ENCODE data around the gene ZMIZ1. TPM values are rescaled to one million over a fixed set of nuclear protein-coding genes. Genes with fewer than 3 reads are reported as not detected.

ZMIZ1 gene
- total RNA-seq (10 to 100 TPM; 43.0 to 43.1 TPM), polyA plus RNA-seq (ENCODE audit: insufficient read length in 2 of 2) (100 to 1,000 TPM; 171 to 178 TPM)
- long read RNA-seq, donor 1, full-length matches to known transcripts = 4 of 130 reads
- long read RNA-seq, donor 1, partial matches to known transcripts = 120 of 130 reads
- long read RNA-seq, donor 1, other reads (novel, unspliced or antisense) = 6 of 130 reads
- long read RNA-seq, donor 2, partial matches to known transcripts = 6 of 9 reads
- long read RNA-seq, donor 2, other reads (novel, unspliced or antisense) = 0 of 9 reads
- long read RNA-seq, donor 3, partial matches to known transcripts = 64 of 66 reads
- long read RNA-seq, donor 3, other reads (novel, unspliced or antisense) = 0 of 66 reads
- long read RNA-seq, donor 4 = 0 reads

- peak within 1 kb of the TSS; percentile 88 for H3K4me3 ChIP-seq (ENCODE audit: low read depth, low read length)
- DNase-seq (ENCODE audit: low read depth in 4 of 6, low spot score in 6 of 6) = peak in 5 of 6 donors; percentile 74 to 96 (median 81)
- WGBS (ENCODE audit: insufficient coverage) = under 1% methylated on average over 92 of the region's 92 CpGs
- peak within 1 kb of the TSS; percentile 92 for H3K27ac ChIP-seq (ENCODE audit: low read depth, low read length)
- no peaks in the 10 kb centered on the region for H3K9me3 ChIP-seq (ENCODE audit: control insufficient read depth, insufficient read depth, low read length)
- no peaks in the 10 kb centered on the region for H3K36me3 ChIP-seq (ENCODE audit: control insufficient read depth, insufficient read depth, low read length)
- H3K4me1 ChIP-seq (ENCODE audit: control insufficient read depth, insufficient read depth, low read length) = peaks cover 58% of the 10 kb centered on the region
- H3K27me3 ChIP-seq (ENCODE audit: control insufficient read depth, insufficient read depth, low read length) = no peaks in the 10 kb centered on the region
Measured at GRCh38 chr10:79068562-79069324, at the start of gene ZMIZ1. Gene ZMIZ1 (plus strand): TSS chr10:79068966. CDS start chr10:79201633, 132,667 bp downstream.

- Histone ChIP-seq H3K9me3 (ENCODE audit: control insufficient read depth, insufficient read depth, low read length) (no peaks in the 10 kb centered on the region), H3K4me1 (ENCODE audit: control insufficient read depth, insufficient read depth, low read length) (peaks cover 39% of the 10 kb centered on the region), H3K36me3 (ENCODE audit: control insufficient read depth, insufficient read depth, low read length) (no peaks in the 10 kb centered on the region), H3K27ac (ENCODE audit: low read depth, low read length) (peak overlapping the region; percentile 61), H3K27me3 (ENCODE audit: control insufficient read depth, insufficient read depth, low read length) (no peaks in the 10 kb centered on the region), H3K4me3 (ENCODE audit: low read depth, low read length) (no peak overlapping the region)
- 83% methylated on average over 2 of the region's 5 CpGs for WGBS (ENCODE audit: insufficient coverage)
- no peak for DNase-seq (ENCODE audit: low read depth in 4 of 6, low spot score in 6 of 6)
Measured at GRCh38 chr10:79019441-79020014, 49.2 kb upstream of the ZMIZ1 start.

- Histone ChIP-seq H3K4me1 (ENCODE audit: control insufficient read depth, insufficient read depth, low read length) (peaks cover 39% of the 10 kb centered on the region), H3K27ac (ENCODE audit: low read depth, low read length) (peak overlapping the region; percentile 61), H3K27me3 (ENCODE audit: control insufficient read depth, insufficient read depth, low read length) (no peaks in the 10 kb centered on the region), H3K9me3 (ENCODE audit: control insufficient read depth, insufficient read depth, low read length) (no peaks in the 10 kb centered on the region), H3K4me3 (ENCODE audit: low read depth, low read length) (no peak overlapping the region), H3K36me3 (ENCODE audit: control insufficient read depth, insufficient read depth, low read length) (no peaks in the 10 kb centered on the region)
- peak in 1 of 6 donors; percentile 54 for DNase-seq (ENCODE audit: low read depth in 4 of 6, low spot score in 6 of 6)
- WGBS (ENCODE audit: insufficient coverage) = 82% methylated on average over 2 of the region's 5 CpGs
Measured at GRCh38 chr10:79020015-79020491, 48.7 kb upstream of the ZMIZ1 start.

GRCh38 chr10:79020605-79021004 is 48.2 kb upstream of the ZMIZ1 start:
- Histone ChIP-seq H3K4me1 (ENCODE audit: control insufficient read depth, insufficient read depth, low read length) (peaks cover 44% of the 10 kb centered on the region), H3K4me3 (ENCODE audit: low read depth, low read length) (no peak overlapping the region), H3K9me3 (ENCODE audit: control insufficient read depth, insufficient read depth, low read length) (no peaks in the 10 kb centered on the region), H3K27me3 (ENCODE audit: control insufficient read depth, insufficient read depth, low read length) (no peaks in the 10 kb centered on the region), H3K27ac (ENCODE audit: low read depth, low read length) (peak overlapping the region; percentile 61), H3K36me3 (ENCODE audit: control insufficient read depth, insufficient read depth, low read length) (no peaks in the 10 kb centered on the region)
- 91% methylated on average over 6 of the region's 6 CpGs for WGBS (ENCODE audit: insufficient coverage)
- no peak for DNase-seq (ENCODE audit: low read depth in 4 of 6, low spot score in 6 of 6)

GRCh38 chr10:79021331-79021907 is 47.3 kb upstream of the ZMIZ1 start:
- no peak for DNase-seq (ENCODE audit: low read depth in 4 of 6, low spot score in 6 of 6)
- no peak overlapping the region for H3K4me3 ChIP-seq (ENCODE audit: low read depth, low read length)
- no peak overlapping the region for H3K27ac ChIP-seq (ENCODE audit: low read depth, low read length)
- H3K27me3 ChIP-seq (ENCODE audit: control insufficient read depth, insufficient read depth, low read length) = no peaks in the 10 kb centered on the region
- peaks cover 39% of the 10 kb centered on the region for H3K4me1 ChIP-seq (ENCODE audit: control insufficient read depth, insufficient read depth, low read length)
- WGBS (ENCODE audit: insufficient coverage) = 95% methylated on average over 8 of the region's 9 CpGs
- no peaks in the 10 kb centered on the region for H3K36me3 ChIP-seq (ENCODE audit: control insufficient read depth, insufficient read depth, low read length)
- H3K9me3 ChIP-seq (ENCODE audit: control insufficient read depth, insufficient read depth, low read length) = no peaks in the 10 kb centered on the region

- no peak for DNase-seq (ENCODE audit: low read depth in 4 of 6, low spot score in 6 of 6)
- 90% methylated on average over 10 of the region's 10 CpGs for WGBS (ENCODE audit: insufficient coverage)
- H3K4me3 ChIP-seq (ENCODE audit: low read depth, low read length) = no peak overlapping the region
- no peaks in the 10 kb centered on the region for H3K27me3 ChIP-seq (ENCODE audit: control insufficient read depth, insufficient read depth, low read length)
- H3K9me3 ChIP-seq (ENCODE audit: control insufficient read depth, insufficient read depth, low read length) = no peaks in the 10 kb centered on the region
- peaks cover 39% of the 10 kb centered on the region for H3K4me1 ChIP-seq (ENCODE audit: control insufficient read depth, insufficient read depth, low read length)
- H3K27ac ChIP-seq (ENCODE audit: low read depth, low read length) = no peak overlapping the region
- no peaks in the 10 kb centered on the region for H3K36me3 ChIP-seq (ENCODE audit: control insufficient read depth, insufficient read depth, low read length)
Measured at GRCh38 chr10:79021948-79022499, 46.7 kb upstream of the ZMIZ1 start.

- Histone ChIP-seq H3K9me3 (ENCODE audit: control insufficient read depth, insufficient read depth, low read length) (no peaks in the 10 kb centered on the region), H3K36me3 (ENCODE audit: control insufficient read depth, insufficient read depth, low read length) (no peaks in the 10 kb centered on the region), H3K4me3 (ENCODE audit: low read depth, low read length) (no peak overlapping the region), H3K27ac (ENCODE audit: low read depth, low read length) (no peak overlapping the region), H3K4me1 (ENCODE audit: control insufficient read depth, insufficient read depth, low read length) (peaks cover 45% of the 10 kb centered on the region), H3K27me3 (ENCODE audit: control insufficient read depth, insufficient read depth, low read length) (no peaks in the 10 kb centered on the region)
- 55% methylated on average over 17 of the region's 17 CpGs for WGBS (ENCODE audit: insufficient coverage)
- peak in 2 of 6 donors; percentile 64 to 68 for DNase-seq (ENCODE audit: low read depth in 4 of 6, low spot score in 6 of 6)
Measured at GRCh38 chr10:79022565-79023230, 46.1 kb upstream of the ZMIZ1 start.

GRCh38 chr10:79023240-79024162 is 45.3 kb upstream of the ZMIZ1 start:
- no peak for DNase-seq (ENCODE audit: low read depth in 4 of 6, low spot score in 6 of 6)
- Histone ChIP-seq H3K36me3 (ENCODE audit: control insufficient read depth, insufficient read depth, low read length) (no peaks in the 10 kb centered on the region), H3K4me3 (ENCODE audit: low read depth, low read length) (no peak overlapping the region), H3K27ac (ENCODE audit: low read depth, low read length) (no peak overlapping the region), H3K27me3 (ENCODE audit: control insufficient read depth, insufficient read depth, low read length) (no peaks in the 10 kb centered on the region), H3K4me1 (ENCODE audit: control insufficient read depth, insufficient read depth, low read length) (peaks cover 41% of the 10 kb centered on the region), H3K9me3 (ENCODE audit: control insufficient read depth, insufficient read depth, low read length) (no peaks in the 10 kb centered on the region)
- WGBS (ENCODE audit: insufficient coverage) = 81% methylated on average over 12 of the region's 13 CpGs
